ENCODE measurements around the gene NUP37.
"Not testable (repeated sequence)": the region's sequence is repeated elsewhere in the genome, so short reads cannot be mapped to it uniquely, and the experiment has no call there.

NUP37 gene

GRCh38 chr12:102089228-102089835 is 30.6 kb downstream of the NUP37 start:
- DNase-seq: not testable (repeated sequence)

- DNase-seq: no peak
These were observed 39.1 kb downstream of the NUP37 start for GRCh38 chr12:102080842-102081241.

GRCh38 chr12:102072092-102072491 is 47.8 kb downstream of the NUP37 start:
- DNase-seq: not testable (repeated sequence)

GRCh38 chr12:102069707-102070106 is 50.2 kb downstream of the NUP37 start:
- no peak for DNase-seq

- DNase-seq: no peak
These were observed 52.2 kb downstream of the NUP37 start for GRCh38 chr12:102067574-102068258.

GRCh38 chr12:102064476-102064875 is 55.4 kb downstream of the NUP37 start:
- no peak for DNase-seq

GRCh38 chr12:102063069-102063468 is 56.8 kb downstream of the NUP37 start:
- DNase-seq: no peak

GRCh38 chr12:102062419-102062806 is 57.5 kb downstream of the NUP37 start:
- DNase-seq: no peak

GRCh38 chr12:102061560-102062418 is 58.1 kb downstream of the NUP37 start, which contains the start of gene WASHC3:
Gene WASHC3 (minus strand): TSS chr12:102061991. CDS start chr12:102061962, 29 bp downstream.
- DNase-seq: peak; percentile 95

- DNase-seq: no peak
These were observed 58.8 kb downstream of the NUP37 start for GRCh38 chr12:102061096-102061559.

GRCh38 chr12:102059343-102059742 is 60.6 kb downstream of the NUP37 start:
- no peak for DNase-seq

- no peak for DNase-seq
These were observed 65.6 kb downstream of the NUP37 start for GRCh38 chr12:102054345-102054744.

GRCh38 chr12:102053062-102053349 is 66.9 kb downstream of the NUP37 start:
- DNase-seq: no peak

- DNase-seq: no peak
These were observed 67.5 kb downstream of the NUP37 start for GRCh38 chr12:102052192-102053061.

- DNase-seq: no peak
These were observed 68.4 kb downstream of the NUP37 start for GRCh38 chr12:102051431-102051965.

GRCh38 chr12:102050660-102051430 is 69.1 kb downstream of the NUP37 start:
- DNase-seq: no peak

- no peak for DNase-seq
These were observed 76.0 kb downstream of the NUP37 start for GRCh38 chr12:102043928-102044327.

- DNase-seq: no peak
These were observed 85.7 kb downstream of the NUP37 start for GRCh38 chr12:102033991-102034745.

- DNase-seq: no peak
These were observed 88.1 kb downstream of the NUP37 start for GRCh38 chr12:102031852-102032251.

- DNase-seq: no peak
These were observed 90.8 kb downstream of the NUP37 start for GRCh38 chr12:102029141-102029540.

GRCh38 chr12:102026728-102027127 is 93.2 kb downstream of the NUP37 start:
- no peak for DNase-seq

Measured in NCI-H2171 (cell line).